NOMO-1 (cell line): ENCODE data around the gene IQGAP2.
"Not testable (repeated sequence)": the region's sequence is repeated elsewhere in the genome, so short reads cannot be mapped to it uniquely, and the experiment has no call there.

ENCODE experiments used
- DNase-seq, 2 experiments: peaks; one replicate each; lab custom pipeline; 2025; ENCODE audit not compliant: unreplicated experiment in 2 of 2; lab: John Stamatoyannopoulos, UW

Gene IQGAP2, protein sequence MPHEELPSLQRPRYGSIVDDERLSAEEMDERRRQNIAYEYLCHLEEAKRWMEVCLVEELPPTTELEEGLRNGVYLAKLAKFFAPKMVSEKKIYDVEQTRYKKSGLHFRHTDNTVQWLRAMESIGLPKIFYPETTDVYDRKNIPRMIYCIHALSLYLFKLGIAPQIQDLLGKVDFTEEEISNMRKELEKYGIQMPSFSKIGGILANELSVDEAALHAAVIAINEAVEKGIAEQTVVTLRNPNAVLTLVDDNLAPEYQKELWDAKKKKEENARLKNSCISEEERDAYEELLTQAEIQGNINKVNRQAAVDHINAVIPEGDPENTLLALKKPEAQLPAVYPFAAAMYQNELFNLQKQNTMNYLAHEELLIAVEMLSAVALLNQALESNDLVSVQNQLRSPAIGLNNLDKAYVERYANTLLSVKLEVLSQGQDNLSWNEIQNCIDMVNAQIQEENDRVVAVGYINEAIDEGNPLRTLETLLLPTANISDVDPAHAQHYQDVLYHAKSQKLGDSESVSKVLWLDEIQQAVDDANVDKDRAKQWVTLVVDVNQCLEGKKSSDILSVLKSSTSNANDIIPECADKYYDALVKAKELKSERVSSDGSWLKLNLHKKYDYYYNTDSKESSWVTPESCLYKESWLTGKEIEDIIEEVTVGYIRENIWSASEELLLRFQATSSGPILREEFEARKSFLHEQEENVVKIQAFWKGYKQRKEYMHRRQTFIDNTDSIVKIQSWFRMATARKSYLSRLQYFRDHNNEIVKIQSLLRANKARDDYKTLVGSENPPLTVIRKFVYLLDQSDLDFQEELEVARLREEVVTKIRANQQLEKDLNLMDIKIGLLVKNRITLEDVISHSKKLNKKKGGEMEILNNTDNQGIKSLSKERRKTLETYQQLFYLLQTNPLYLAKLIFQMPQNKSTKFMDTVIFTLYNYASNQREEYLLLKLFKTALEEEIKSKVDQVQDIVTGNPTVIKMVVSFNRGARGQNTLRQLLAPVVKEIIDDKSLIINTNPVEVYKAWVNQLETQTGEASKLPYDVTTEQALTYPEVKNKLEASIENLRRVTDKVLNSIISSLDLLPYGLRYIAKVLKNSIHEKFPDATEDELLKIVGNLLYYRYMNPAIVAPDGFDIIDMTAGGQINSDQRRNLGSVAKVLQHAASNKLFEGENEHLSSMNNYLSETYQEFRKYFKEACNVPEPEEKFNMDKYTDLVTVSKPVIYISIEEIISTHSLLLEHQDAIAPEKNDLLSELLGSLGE (N-terminal part only)

DNA sequence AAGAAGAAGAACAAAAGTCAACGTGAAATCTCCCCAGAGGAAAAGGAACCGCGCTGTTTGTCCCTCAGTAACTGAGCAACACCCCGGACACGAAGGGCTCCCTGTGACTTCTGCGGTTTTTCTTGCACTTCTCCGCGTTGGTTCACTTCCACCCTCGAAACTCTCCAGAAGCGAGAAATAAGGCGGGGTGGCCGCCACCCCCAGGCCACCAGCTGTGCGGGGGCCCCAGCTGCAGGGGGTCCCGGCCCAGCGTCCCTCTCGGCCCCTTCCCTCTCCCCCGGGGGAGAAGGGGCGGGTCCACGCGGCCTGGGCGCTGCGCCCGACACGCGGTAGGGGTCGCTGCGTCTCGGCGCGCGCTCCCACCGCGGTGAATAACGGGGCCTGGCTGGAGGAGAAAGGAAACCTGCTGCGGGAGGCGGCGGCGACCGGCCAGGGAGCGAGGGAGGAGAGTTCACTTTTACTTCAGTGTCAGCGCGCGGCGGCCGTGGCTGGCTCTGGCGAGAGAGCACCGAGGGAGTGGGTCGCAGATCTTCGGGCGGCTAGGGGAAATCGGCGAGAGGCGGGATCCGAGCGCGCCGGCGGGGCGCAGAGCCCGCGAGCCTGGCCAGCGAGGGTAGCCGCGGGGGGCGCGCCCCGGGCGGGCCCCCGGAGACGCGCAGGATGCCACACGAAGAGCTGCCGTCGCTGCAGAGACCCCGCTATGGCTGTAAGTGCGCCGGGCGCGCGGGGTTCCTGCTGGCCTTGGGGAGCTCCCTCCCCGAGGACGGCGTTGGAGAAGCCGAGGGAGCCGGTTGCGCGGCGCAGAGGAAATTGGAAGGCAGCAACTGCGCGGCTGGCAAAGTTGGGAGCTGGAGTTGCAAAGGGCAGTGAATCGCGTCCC, at the start of gene IQGAP2:
Gene IQGAP2 (plus strand): TSS at position 400 of the 880 bp plus-strand sequence. CDS start 261 bp downstream, at position 661.
- peak; percentile 53 to 76 for DNase-seq

DNA sequence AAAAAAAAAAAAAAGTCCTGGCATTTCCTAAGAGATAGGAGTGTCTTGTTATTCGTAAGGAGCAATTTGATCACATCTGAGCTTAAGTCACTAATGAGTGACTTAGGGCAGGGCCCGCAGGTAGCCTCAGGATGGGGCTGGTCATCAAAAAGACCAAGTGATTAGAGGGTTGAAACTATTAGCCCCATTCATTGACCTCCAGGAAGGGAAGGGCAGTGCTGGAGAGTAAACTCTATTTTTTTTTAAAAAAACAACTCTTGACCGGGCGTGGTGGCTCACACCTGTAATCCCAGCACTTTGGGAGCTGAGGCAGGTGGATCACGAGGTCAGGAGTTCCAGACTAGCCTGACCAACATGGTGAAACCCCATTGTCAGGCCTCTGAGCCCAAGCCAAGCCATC, 46.2 kb upstream of the IQGAP2 start:
- no peak for DNase-seq

DNA sequence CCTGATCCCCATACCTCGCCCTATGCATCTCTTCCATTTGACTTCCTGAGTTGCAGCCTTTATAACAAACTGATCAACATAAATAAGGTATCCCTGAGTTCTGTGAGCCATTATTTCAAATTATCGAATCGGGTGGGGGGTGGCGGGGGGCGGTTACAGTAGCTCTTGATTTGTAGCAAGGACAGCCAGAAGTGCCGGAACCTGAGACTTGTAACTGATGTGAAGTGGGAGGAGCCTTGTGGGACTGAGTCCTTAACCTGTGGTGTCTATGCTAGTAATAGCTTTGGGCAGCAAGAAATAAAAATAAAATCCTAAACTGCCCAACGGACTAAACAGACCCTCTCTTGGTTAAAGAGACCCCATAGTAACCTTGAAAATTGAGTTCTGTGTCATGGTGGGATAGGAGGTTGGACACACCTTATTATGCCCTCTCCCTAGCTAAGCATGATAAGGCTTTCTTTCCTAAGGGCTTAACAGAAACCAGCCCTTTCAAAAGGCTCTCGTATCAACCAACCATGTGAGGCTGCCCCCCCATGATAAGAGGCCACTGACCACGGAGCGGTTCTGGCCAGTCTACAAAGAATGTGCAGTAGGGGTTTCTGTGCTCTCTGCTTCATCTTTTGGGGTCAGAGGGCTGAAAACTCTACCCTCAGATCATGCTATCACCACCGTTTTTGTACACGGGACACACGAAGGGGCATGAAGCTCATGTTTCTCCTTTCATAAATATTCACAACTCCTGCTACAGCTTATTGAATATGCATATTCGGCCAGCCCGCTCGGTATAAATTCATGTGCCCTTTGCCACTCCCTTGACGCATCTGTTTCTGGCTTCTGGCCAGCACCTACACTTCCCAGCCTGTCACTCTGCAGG, 39.5 kb upstream of the IQGAP2 start:
- DNase-seq: no peak

DNA sequence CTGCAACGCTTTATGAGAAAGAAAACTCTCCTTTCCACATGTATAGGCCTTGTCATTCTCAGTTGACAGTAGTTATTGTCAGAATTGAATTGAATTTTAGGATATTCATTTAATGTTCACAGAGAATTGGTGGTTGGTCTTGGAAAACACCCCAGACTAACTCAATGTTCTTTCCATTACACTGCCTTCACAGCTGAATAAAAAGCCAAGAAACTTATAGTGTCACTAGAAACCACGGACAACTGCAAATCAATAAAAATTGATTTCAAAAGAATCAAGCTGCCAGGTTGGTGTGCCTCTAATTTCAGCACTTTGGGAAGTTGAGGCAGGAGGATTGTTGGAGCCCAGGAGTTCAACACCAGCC, 38.9 kb upstream of the IQGAP2 start:
- DNase-seq: no peak

DNA sequence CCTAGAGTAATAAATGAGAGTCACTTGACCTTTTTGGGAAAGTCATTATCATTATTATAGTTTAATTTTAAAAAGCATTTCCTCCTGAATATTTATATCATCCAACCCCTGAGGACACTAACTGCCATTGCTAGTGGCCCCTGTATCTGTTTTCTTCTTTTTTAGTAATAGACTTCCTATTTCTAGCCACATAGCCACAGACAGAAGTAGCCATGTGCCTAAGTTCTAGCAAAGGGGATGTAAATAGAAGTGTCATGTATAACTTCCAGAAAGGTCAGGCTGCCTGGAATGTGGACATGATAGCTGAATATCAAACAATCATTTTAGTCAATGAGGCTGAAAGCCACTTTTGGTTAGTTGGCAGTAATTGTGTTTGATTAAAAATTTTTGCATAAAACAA, 37.5 kb upstream of the IQGAP2 start:
- peak in 1 of 2 experiments; percentile 31 for DNase-seq

DNA sequence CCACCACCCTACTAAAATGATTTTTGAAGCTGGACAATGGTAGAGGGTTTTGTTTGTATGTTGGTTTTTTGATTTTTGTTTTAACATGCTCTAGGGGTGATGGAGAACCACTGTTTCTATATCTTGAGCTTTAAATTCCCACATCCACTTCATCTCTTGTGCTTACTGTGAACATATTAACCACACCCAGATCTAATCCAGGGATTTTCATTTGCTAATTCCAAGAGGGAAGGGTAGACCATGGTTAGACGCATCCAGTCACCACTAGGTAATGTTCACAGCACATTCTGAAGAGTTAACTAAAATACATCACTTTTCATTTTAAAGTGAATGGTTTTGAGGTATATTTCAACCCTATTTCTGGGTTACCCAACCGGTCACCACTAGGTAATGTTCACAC, 36.5 kb upstream of the IQGAP2 start:
- DNase-seq: no peak

DNA sequence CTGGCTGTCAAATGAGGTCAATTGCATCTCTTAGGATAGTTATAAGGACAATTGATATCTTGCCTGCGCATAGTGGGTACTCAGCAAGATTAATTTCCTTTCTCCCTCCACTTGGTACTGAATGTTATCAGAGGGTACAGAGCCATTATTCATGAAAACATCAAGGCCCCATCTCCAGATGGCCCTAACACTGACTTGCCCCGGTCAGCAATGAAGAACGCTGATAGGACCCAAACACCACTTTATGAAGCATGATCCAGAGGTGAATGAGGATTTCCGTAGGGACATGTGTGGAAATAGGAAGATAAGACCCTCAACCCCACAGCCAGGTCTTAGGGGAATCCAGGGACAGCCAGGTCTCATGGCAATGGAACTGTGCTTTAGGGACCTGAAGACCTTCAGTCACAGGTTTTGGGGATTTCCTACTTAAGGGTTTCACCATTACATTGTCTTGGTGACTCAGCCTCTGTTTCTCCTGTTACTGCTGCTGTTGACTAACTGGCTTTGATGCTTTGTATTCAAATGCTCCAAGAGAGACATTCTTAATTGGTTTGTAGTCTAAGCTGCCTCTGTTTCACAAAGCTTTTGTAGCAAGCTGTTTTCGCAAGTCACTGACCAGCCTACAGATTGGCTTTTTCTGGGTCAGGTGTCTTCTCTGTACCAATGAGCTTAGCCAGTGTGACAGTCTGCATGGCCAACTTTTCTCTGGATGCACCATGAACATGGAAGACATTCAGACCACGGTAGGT, 35.3 kb upstream of the IQGAP2 start:
- DNase-seq: no peak

DNA sequence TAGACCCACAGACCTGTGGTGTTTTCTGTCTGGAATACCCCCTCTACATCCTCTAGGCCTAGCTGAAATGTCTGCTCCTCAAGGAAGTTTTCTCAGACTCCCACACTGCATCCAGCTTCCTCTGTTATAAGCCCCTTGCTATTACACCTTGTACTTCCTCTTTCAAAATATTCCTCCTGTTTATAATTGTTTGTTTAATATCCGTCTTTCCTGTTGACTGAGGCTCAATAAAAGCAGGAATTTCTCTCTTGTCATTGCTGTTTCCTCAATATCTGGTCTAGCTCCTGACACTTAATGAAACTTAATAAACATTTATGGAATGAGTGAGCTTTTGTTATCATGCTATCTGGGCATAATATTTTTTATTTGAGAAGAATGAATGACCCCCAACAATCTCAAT, 34.1 kb upstream of the IQGAP2 start:
- DNase-seq: no peak

DNA sequence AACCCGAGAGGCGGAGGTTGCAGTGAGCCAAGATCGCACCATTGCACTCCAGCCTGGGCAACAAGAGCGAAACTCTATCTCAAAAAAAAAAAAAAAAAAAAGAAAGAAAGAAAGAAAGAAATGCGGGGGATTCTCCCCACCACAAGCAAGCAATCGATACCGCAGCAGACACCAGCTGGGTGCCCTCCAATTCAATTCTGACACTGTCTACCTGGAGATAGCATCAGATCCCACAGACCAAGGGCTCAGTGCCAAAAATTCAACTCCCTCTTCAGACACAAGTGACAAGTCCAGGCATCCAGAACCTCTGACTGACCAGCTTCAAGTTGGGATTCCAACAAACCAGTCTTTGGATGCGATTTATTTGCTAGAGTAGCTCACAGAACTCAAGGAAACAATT, 33.4 kb upstream of the IQGAP2 start:
- DNase-seq: not testable (repeated sequence)

DNA sequence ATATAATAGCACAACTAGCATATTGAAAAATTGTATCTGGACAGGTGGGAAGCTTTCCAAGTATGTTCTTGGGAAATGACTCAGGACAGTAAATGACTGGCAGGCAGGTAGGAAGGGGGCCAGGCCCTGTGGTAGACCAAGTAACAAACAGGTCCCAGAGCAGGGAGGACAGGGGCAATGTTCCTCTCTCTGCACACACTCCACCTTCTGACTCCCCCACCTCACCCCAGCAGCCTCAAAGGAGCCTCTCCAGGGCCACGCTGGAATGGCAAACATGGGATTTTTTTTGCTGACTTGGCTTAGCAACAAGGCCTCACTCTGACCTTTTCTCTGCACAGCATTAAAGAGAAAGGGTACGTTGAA, 31.1 kb upstream of the IQGAP2 start:
- DNase-seq: no peak

DNA sequence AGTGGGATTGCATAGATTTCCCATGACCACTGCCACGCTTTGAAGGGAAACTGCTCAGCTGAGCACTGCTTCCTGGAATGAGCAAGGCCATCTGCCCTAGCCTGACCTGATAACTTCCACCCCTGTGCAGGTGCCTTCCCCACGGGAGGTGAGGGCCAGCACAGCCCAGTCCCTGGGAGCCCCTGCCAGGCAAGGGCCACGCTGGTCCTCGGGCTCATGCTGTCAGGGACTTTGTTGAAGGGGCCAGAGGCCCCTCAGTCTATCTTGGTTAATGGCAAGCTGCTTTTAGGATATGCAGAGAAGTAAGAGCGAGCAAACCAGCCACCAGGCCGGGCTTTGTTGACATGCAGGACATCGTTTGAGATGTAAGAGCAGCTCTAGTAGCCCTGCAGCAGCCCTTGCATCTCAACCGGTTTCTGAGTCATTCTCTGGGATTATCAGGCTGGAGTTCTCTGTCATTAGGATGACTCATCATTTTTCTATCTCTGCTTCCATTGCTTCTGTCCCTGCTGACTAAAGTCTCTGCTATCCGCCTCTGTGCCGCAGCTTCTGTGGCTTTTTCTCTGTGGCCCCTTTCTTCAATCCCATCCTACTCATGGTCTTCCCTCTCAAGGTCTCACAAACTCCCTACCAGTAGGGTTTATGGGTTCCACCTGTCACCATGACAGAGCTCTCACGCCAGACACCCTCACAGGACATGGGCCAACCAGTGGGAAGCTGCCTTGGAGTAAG, 30.6 kb upstream of the IQGAP2 start:
- DNase-seq: no peak

DNA sequence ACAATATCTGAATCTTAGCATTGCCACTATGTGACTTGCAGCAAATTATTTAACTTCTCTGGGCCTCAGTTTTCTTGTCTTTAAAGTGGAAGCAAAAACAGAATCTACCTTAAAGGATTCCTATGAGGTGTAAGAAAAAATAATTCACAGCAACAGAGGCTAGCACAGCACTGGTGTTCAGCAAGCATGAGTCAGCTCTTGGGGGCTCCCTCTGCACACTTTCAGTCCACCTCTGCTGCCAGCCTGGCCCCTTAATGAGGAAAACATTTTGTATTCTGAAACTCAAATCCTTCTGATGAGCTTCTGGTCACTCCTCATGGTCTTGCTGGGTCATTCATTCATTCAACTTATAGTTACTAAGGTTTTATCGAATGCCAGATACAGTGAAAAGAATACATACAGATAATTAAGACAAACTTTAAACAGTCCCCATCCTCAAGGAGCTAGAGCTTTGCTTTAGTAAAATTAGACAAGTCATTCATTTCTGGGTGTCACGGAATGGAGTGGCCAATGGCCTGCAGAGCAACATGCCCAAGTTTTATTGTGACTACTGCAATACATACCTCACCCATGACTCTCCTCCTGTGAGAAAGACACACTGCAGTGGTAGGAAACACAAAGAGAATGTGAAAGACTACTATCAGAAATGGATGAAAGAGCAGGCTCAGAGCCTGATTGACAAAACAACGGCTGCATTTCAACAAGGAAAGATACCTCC, 26.8 kb upstream of the IQGAP2 start:
- DNase-seq: no peak

DNA sequence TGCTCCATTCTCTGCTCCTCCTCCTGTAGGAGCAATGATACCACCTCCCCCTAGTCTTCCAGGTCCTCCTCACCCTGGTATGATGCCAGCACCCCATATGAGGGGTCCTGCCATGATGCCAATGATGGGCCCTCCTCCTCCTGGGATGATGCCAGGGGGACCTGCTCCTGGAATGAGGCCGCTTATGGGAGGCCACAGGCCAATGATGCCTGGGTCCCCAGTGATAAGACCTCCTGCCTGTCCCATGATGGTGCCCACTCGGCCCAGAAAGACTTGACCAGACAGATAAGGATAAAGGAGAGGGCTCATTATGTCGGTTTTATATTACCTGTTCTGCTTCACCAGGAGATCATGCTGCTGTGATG, 26.2 kb upstream of the IQGAP2 start:
- DNase-seq: no peak

DNA sequence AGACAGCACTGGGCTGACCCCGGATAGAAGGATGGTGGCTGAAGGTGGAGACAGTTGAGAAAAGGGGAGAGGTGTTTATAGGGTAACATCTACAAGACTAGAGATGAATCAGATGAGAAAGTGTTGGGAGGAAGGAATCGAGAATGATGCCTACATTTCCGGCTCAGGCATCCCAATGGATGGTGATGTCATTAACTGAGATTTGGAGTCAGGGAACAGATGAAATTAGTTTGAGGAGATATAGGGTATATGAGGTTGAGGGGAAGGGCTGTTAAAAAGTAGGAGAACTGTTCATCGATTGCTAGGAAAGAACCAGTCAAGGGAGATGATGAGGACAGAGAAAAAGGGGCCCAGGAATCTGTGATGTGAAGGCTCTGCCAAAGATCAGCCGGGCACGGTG, 24.7 kb upstream of the IQGAP2 start:
- no peak for DNase-seq

DNA sequence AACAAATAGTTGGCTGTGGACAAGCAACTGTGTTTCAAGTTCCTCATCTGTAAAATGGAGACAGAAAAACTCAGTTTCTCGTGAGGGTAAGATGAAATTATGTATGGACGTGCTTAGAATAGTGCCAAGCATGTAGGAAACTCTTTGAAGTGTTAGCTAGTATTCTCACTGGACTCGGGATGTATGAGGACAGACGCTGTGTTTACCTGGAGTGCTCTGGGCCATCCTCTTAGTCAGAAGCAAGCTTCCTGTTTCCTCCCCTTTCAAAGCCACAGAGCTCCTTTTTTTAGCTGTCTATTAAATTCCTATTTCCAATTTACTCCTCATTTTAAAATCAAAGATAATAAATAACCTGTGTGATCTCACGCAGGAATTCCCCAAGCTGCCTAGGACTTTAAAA, 23.8 kb upstream of the IQGAP2 start:
- peak in 1 of 2 experiments; percentile 6 for DNase-seq

DNA sequence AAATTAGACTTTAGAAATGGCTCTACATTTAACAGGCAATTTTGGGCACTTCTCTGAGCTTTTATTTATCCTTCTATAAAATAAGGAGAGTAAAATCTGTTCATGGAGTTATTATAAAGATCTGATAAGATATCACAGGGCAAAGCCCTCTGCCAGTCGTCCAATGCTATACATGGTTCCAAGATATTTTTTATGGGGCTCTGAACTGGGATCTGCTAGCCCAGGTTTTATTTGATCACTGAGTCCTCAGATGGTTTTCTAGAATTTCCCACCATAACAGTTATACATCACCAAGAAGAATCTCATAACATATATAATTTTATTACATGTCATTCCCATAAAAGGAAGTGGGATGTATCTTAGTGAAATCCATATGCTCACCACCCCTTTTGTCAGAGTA, 23.2 kb upstream of the IQGAP2 start:
- DNase-seq: no peak

DNA sequence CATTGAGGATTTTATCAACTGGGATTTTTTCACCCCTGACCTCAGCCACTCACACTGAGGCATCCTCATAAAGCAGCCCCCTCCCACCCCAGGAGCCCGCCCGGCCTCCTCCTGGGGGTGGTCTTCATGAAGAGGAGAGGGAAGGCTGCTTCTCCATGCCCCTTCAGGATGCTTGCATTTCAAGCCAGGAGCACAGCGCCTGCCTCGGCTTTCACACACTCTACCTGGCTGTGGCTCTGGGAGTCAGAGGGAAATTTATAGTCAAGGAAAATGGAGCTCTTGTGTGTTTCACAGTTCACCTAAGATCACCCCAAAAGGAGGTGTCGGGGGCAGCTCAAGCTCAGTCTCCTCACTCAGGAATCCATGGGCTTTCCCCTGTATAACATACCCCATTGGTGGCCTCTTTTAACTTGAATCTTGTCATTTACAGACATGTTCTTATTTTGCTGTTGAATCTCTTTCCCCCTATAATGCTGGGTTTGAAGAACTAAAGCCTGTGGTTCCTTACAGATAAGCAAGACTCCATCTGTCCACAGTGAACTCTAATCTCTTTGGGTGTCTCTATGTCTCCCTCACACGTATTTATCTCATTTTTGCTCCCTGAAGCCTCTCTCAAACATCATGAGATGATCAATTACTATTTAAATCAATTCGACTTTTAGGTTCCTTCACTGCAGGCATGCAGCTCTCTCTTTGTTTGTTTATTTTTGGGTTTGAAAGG, 22.6 kb upstream of the IQGAP2 start:
- DNase-seq: no peak
